GM23338 (cell line): ENCODE measurements around the gene EBF4.

Experiments
- CTCF ChIP-seq, 2 experiments: fragments of 200-600 bp in 1 of 2; sonication (generic) in 1 of 2; conservative IDR thresholded peaks; 2 replicates each; pipeline versions ENCODE4 v1.5.1 to v1.6.1; 2016 to 2017; ENCODE audit warnings: antibody characterized with exemption in 2 of 2, low read depth in 2 of 2, mild to moderate bottlenecking in 2 of 2, moderate library complexity in 1 of 2
- ETS1 ChIP-seq: IDR thresholded peaks from 2 replicates; pipeline ENCODE4 v1.6.1; 2016; ENCODE audit warnings: antibody characterized with exemption
- EZH2 ChIP-seq: fragments of 200-600 bp; sonication (generic); IDR thresholded peaks from one replicate; pipeline ENCODE4 v1.8.0; 2017; ENCODE audit warnings: antibody characterized with exemption, mild to moderate bottlenecking, low read depth; ENCODE audit not compliant: unreplicated experiment
- EZH2phosphoT487 ChIP-seq: fragments of 200-600 bp; sonication (generic); IDR thresholded peaks from one replicate; pipeline ENCODE4 v1.8.1; 2018; ENCODE audit warnings: antibody characterized with exemption; ENCODE audit not compliant: unreplicated experiment
- JUNB ChIP-seq: IDR thresholded peaks from one replicate; pipeline ENCODE4 v1.6.1; 2016; ENCODE audit warnings: antibody characterized with exemption; ENCODE audit not compliant: unreplicated experiment
- NANOG ChIP-seq: IDR thresholded peaks from 2 replicates; pipeline ENCODE4 v1.6.1; 2016; ENCODE audit warnings: antibody characterized with exemption, borderline replicate concordance
- POLR2AphosphoS5 ChIP-seq: IDR thresholded peaks from 2 replicates; pipeline ENCODE4 v1.6.1; 2016; ENCODE audit warnings: antibody characterized with exemption, low read depth
- REST ChIP-seq: IDR thresholded peaks from one replicate; pipeline ENCODE4 v1.6.1; 2018; ENCODE audit warnings: antibody characterized with exemption; ENCODE audit not compliant: unreplicated experiment
- STAT1 ChIP-seq: IDR thresholded peaks from one replicate; pipeline ENCODE4 v1.6.1; 2016; ENCODE audit warnings: antibody characterized with exemption; ENCODE audit not compliant: unreplicated experiment
- ZNF114 ChIP-seq: fragments of 250-450 bp; sonication (Bioruptor Pico); IDR thresholded peaks from 2 replicates; pipeline ENCODE4 v1.5.0; 2020; ENCODE audit warnings: mild to moderate bottlenecking, moderate library complexity

GRCh38 chr20:2707353-2708072 is 14.9 kb downstream of the EBF4 start:
- no peak for TF ChIP-seq CTCF (conservative IDR thresholded peaks at IDR 0.05; ENCODE audit: low read depth in 2 of 2)
- no peak for TF ChIP-seq JUNB
- TF ChIP-seq POLR2AphosphoS5, result no peak
- TF ChIP-seq EZH2, result no peak
- TF ChIP-seq NANOG, result no peak
- TF ChIP-seq REST, result no peak
- TF ChIP-seq ETS1, result no peak
- TF ChIP-seq EZH2phosphoT487, result no peak
- no peak for TF ChIP-seq ZNF114 (CRISPR knock-in tag)
- TF ChIP-seq STAT1, result no peak
